GM12878 (cell line): ENCODE measurements around the gene UBE2E1.

Experiments used
- BHLHE40 ChIP-seq, 2 experiments: fragments of 450-650 bp in 1 of 2; IDR thresholded peaks; 2 replicates each; pipeline ENCODE4 v1.6.1; 2011 to 2017; ENCODE audit warnings: low read depth in 2 of 2, borderline replicate concordance in 1 of 2, improper control_type of control experiment in 1 of 2, low read length in 1 of 2, mild to moderate bottlenecking in 1 of 2
- CEBPZ ChIP-seq: fragments of 150-350 bp; IDR thresholded peaks from 2 replicates; pipeline ENCODE4 v1.6.1; 2016; ENCODE audit warnings: low read depth, low read length
- CTCF ChIP-seq, 3 experiments: IDR thresholded peaks in 2 of 3; conservative IDR thresholded peaks in 1 of 3; 2 replicates each; pipeline ENCODE4 v1.5.1; 2011; ENCODE audit warnings: low read depth in 3 of 3, low read length in 3 of 3, mild to moderate bottlenecking in 3 of 3, control low read depth in 2 of 3, moderate library complexity in 2 of 3, inconsistent platforms in 1 of 3, mixed read lengths in 1 of 3; ENCODE audit not compliant: control insufficient read depth in 2 of 3, insufficient read depth in 1 of 3; ENCODE audit errors: extremely low read depth in 1 of 3
- ELK1 ChIP-seq: IDR thresholded peaks from 2 replicates; pipeline ENCODE4 v1.6.1; 2012; ENCODE audit warnings: low read depth, low read length, improper control_type of control experiment
- EP300 ChIP-seq, 2 experiments: fragments of 150-350 bp in 1 of 2; IDR thresholded peaks; 2 replicates each; pipeline ENCODE4 v1.6.1; 2011 to 2012; ENCODE audit warnings: low read depth in 2 of 2, low read length in 2 of 2, borderline replicate concordance in 1 of 2, improper control_type of control experiment in 1 of 2, inconsistent platforms in 1 of 2; ENCODE audit not compliant: control insufficient read depth in 1 of 2
- HDAC2 ChIP-seq: fragments of 200-600 bp; sonication (generic); IDR thresholded peaks from 2 replicates; pipeline ENCODE4 v1.6.1; 2017
- POLR2AphosphoS5 ChIP-seq: IDR thresholded peaks from 2 replicates; pipeline ENCODE4 v1.6.1; 2011; ENCODE audit warnings: mild to moderate bottlenecking, low read length, inconsistent platforms
- SIX5 ChIP-seq: IDR thresholded peaks from 2 replicates; pipeline ENCODE4 v1.6.1; 2011; ENCODE audit warnings: mild to moderate bottlenecking, low read depth, low read length, moderate library complexity; ENCODE audit not compliant: severe bottlenecking
- SP1 ChIP-seq: IDR thresholded peaks from one replicate; pipeline ENCODE4 v1.6.1; 2011; ENCODE audit warnings: low read depth, low read length
- SUZ12 ChIP-seq: fragments of 200-600 bp; sonication (generic); IDR thresholded peaks from one replicate; pipeline ENCODE4 v1.6.1; 2018; ENCODE audit warnings: antibody characterized with exemption, mild to moderate bottlenecking; ENCODE audit not compliant: unreplicated experiment
- ZSCAN29 ChIP-seq: fragments of 450-650 bp; IDR thresholded peaks from 2 replicates; pipeline ENCODE4 v1.6.1; 2017; ENCODE audit warnings: mild to moderate bottlenecking, moderate library complexity

GRCh38 chr3:23811185-23811527 is 5.4 kb downstream of the UBE2E1 start:
- no peak for TF ChIP-seq EP300 (IDR thresholded peaks at IDR 0.05; ENCODE audit: borderline replicate concordance in 1 of 2, control insufficient read depth in 1 of 2, low read depth in 2 of 2, low read length in 2 of 2)
- TF ChIP-seq HDAC2 = no peak
- TF ChIP-seq POLR2AphosphoS5 = no peak; the same call in 1 of the 2 replicates
- no peak for TF ChIP-seq CTCF (IDR thresholded peaks at IDR 0.05 in 2 of 3, conservative IDR thresholded peaks at IDR 0.05 in 1 of 3; ENCODE audit: control insufficient read depth in 2 of 3, extremely low read depth in 1 of 3, insufficient read depth in 1 of 3, low read depth in 3 of 3, low read length in 3 of 3)
- TF ChIP-seq CEBPZ = no peak
- no peak for TF ChIP-seq ELK1
- no peak for TF ChIP-seq BHLHE40 (IDR thresholded peaks at IDR 0.05; ENCODE audit: borderline replicate concordance in 1 of 2, low read depth in 2 of 2, low read length in 1 of 2)
- TF ChIP-seq SP1 = no peak
- TF ChIP-seq ZSCAN29 = no peak
- TF ChIP-seq SUZ12 = no peak
- no peak for TF ChIP-seq SIX5
